Astrocyte of the spinal cord (primary cell): ENCODE measurements around the gene ADAMTSL4.
"Not testable (repeated sequence)": the region's sequence is repeated elsewhere in the genome, so short reads cannot be mapped to it uniquely, and the experiment has no call there.

Source experiments
- DNase-seq: peaks from one replicate; pipeline ENCODE4 v3.0.0; 2011; ENCODE audit warnings: low read depth, low spot score
- H3K4me3 ChIP-seq: 2 replicates; pipeline ENCODE4 v1.5.1; 2011; ENCODE audit warnings: low read depth, mild to moderate bottlenecking, low read length, moderate library complexity
- CTCF ChIP-seq: IDR thresholded peaks from 2 replicates; pipeline ENCODE4 v1.5.1; 2012; ENCODE audit warnings: low read depth, mild to moderate bottlenecking, low read length, inconsistent platforms
- in situ Hi-C: cut with HindIII; loops from 2 replicates; pipeline ENCODE4 v1.10.0; 2017; ENCODE audit warnings: low sequenced_read_pairs

ADAMTSL4 gene

DNA sequence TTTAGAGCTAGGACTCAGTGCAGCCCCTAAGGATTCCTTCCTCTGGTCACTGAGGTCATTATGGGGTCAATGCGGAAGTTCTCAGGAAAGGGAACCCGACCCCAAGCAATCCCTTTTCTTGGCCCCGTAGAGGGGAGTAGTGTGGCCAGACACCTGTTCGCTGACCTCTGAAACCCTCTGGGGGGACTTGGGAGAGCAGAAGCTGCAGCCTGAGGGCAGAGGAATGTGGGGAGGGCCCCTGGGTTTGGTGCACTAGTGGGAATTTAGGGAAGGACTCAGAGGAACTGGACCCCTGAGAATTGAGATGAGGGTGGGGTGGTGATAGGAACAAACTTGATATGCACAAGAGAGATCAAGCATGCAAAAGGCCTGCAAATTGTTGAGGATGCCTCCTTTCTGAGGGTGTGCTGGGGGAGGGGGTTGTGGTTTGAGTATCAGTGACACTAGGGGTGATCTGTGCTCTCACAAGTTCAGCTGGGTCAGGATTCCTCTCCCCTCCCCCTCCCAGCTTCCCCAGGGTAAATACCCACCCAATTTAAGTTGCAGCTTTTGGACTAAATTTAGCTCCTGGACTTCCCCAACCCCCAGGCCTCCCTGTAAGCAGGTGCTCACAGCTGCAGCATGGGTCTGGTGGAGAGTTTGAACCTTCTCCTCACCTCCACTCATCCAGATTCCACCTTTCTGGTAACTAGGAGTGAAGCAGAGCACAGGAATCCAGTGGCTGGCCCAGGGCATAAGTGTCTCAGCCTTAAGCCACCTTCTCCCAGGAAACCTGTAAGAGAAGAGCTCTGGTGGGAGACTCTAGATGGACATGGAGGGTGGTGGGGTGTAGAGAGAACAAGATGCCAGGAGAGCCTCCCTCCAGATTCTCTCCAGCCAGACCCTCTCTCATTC lies 13.5 kb downstream of the ADAMTSL4 start:
- TF ChIP-seq CTCF = no peak
- no peak overlapping the region for H3K4me3 ChIP-seq
- in situ Hi-C loops = no loop called here
- DNase-seq = no peak

DNA sequence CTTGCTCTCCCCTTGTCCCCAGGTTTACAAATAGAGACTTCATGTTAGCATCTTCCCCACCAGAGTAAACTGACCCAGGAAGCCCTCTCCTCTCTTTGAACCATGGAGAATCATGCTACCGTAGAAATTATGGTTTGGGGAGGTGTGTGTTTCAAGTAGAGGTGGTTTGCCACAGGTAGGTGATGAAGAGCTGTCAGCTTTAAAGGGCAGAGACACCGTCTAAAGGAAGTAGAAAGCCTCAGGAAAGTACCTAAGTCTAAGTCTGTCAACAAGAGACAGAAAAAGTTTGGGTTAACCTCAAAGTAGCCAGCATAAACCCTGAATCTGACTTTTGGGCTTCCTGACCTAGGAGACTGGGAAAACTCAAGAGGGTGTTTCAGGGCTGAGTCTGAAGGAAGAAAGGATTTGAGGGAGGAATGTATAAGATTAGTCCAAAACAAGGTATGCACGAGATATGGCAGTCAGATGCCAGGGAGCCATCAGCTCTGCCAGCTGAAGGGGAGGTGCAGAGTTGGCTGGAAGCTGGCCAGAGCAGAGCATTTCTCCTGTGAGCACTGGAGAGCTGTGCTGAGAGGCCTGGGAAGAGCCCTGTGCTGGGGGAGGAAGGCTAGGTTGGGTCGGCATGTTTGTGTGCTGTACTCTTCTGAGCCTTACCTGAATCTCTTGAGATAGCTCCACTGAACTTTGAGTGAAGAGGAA lies 14.3 kb downstream of the ADAMTSL4 start:
- H3K4me3 ChIP-seq = no peak overlapping the region
- peak; percentile 41 for DNase-seq
- in situ Hi-C loops = no loop called here
- TF ChIP-seq CTCF = no peak

- TF ChIP-seq CTCF = no peak
- H3K4me3 ChIP-seq = no peak overlapping the region
- in situ Hi-C loops = no loop called here
- DNase-seq = peak; percentile 37
These were observed 15.1 kb downstream of the ADAMTSL4 start for GRCh38 chr1:150564051-150564991.

- DNase-seq, in situ Hi-C loops, H3K4me3 ChIP-seq: not testable (repeated sequence)
These were observed 16.2 kb downstream of the ADAMTSL4 start for GRCh38 chr1:150565240-150565991.

DNA sequence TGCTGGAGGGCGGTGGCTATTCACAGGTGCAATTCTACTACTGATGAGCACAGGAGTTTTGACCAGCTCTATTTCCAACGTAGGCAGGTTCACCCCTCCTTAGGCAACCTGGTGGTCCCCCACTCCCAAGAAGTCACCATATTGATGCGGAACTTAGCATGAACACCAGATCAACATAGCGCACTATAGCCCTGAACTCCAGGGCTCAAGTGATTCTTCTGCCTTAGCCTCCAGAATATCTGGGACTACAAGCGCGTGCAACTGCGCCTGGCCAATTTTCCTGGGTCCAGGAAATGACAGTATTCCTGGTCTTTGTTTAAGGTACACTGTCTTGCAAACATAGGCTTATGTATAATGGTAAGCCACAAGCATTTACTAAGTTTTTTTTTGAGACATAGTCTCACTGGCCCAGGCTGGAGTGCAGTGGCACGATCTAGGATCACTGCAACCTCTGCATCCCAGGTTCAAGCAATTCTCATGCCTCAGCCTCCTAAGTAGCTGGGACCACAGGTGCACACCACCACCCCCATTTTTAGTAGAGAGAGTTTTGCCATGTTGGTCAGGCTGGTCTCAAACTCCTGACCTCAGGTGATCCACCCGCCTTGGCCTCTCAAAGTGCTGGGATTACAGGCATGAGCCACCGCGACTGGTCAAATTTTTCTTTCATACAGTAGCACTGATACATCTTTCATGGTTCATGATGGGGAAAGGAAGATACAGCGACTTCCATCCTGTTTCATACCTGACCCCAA lies 17.6 kb downstream of the ADAMTSL4 start:
- no peak overlapping the region for H3K4me3 ChIP-seq
- in situ Hi-C loops = no loop called here
- no peak for DNase-seq
- no peak for TF ChIP-seq CTCF

GRCh38 chr1:150567341-150567716 lies 18.1 kb downstream of the ADAMTSL4 start:
- H3K4me3 ChIP-seq = peak overlapping the region; percentile 26
- no peak for DNase-seq
- no peak for TF ChIP-seq CTCF
- in situ Hi-C loops = no loop called here
